T-helper 17 cell (primary cell): Measurements from ENCODE around the gene WAS. TPM values are rescaled to one million over a fixed set of nuclear protein-coding genes. Genes with fewer than 3 reads are reported as not detected.

Experiments used
- ATAC-seq: fragments of 150-1000 bp; cut with Tn5 transposase; 2 replicates; pipeline ENCODE4 v1.10.0; 2021; ENCODE audit warnings: mild to moderate bottlenecking, moderate library complexity
- DNase-seq, 3 donors: peaks; one replicate each; pipeline versions ENCODE4 v3.0.0 to v3.0.0-alpha.2; 2020 to 2021
- H3K9me3 ChIP-seq: one replicate; pipeline ENCODE4 v1.7.0; 2013; ENCODE audit warnings: low read length, mild to moderate bottlenecking; ENCODE audit not compliant: control insufficient read depth, poor library complexity, severe bottlenecking
- H3K27ac Mint-ChIP-seq: one replicate; pipeline ENCODE4 v1.8.0; 2022; ENCODE audit warnings: mild to moderate bottlenecking, moderate library complexity, mixed read lengths
- H3K27me3 Mint-ChIP-seq: one replicate; pipeline ENCODE4 v1.8.0; 2022; ENCODE audit warnings: mixed read lengths
- H3K36me3 Mint-ChIP-seq: one replicate; pipeline ENCODE4 v1.8.0; 2022; ENCODE audit warnings: low read depth, mixed read lengths
- H3K4me1 Mint-ChIP-seq: one replicate; pipeline ENCODE4 v1.8.0; 2022; ENCODE audit warnings: mild to moderate bottlenecking, mixed read lengths
- H3K4me3 Mint-ChIP-seq: one replicate; pipeline ENCODE4 v1.8.0; 2022; ENCODE audit warnings: mild to moderate bottlenecking, moderate library complexity, mixed read lengths
- total RNA-seq, 4 donors: library from RNA in 2 of 4; stranded (reverse) in 2 of 4; gene quantifications; one replicate each; pipeline ENCODE4 v1.2.3 and lab custom pipeline; 2022 to 2026

WAS gene
- total RNA-seq, 2 donors from 2014 or later = 86.0 to 105 TPM

DNA sequence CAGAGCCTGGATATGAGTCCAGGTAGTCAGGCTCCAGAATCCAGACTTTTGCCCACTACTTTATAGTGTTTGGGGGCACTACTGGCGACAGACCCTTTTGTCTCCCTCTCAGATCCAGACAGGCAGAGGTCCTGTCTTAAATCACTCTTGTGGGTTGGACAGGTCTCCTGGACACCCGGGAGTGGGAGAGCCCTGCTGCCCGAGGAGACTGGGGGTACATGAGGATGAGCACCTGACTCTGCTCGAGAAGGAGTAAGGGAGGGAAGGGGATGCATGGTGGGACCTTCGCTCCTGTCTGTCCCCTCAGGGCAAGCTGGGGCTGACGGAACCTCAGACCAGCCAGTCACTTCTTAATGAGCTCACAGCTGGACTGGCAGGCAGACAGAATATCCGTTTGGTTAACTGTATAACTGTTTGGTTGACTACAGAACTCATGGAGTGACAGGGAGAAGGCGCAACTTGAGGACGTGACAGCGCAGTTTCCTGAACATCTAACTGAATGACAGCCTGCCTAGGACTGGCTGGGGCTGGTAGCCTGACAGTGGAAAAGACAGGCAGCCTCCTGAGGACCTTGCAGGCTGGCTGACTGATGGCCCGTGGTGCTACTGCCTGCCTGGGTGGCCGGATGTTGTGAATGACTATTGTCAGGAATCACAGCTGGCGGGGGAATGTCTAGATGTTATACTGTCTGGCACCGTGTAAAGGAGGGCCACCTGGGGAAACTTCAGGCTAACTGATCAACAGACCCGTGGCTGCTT, 11.4 kb downstream of the WAS start:
- peaks cover 2% of the 10 kb centered on the region for H3K36me3 Mint-ChIP-seq
- peaks cover 12% of the 10 kb centered on the region for H3K4me1 Mint-ChIP-seq
- H3K27ac Mint-ChIP-seq = peak overlapping the region; percentile 99
- H3K9me3 ChIP-seq = no peaks in the 10 kb centered on the region
- DNase-seq (no peak), ATAC-seq (no peak)
- no peaks in the 10 kb centered on the region for H3K27me3 Mint-ChIP-seq
- H3K4me3 Mint-ChIP-seq = peak overlapping the region; percentile 94

DNA sequence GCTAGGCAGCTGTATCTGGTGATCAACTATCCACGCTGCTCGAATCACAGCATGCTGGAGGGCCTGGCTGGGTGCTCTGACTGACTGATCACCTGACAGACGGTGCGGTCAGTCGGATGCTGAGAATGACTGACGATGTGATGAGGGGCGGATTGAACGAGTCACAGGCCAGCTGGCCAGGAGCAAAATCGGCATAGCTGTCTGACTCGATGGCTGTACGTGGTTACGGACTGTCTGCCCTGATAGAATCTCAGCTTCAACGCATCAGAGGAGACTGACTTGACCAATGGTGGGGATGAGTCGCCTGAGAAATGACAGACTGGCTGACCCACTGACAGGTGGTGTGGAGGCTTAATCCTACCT, 11.9 kb downstream of the WAS start:
- H3K4me3 Mint-ChIP-seq = peak overlapping the region; percentile 94
- H3K36me3 Mint-ChIP-seq = peaks cover 2% of the 10 kb centered on the region
- no peaks in the 10 kb centered on the region for H3K27me3 Mint-ChIP-seq
- H3K27ac Mint-ChIP-seq = peak overlapping the region; percentile 99
- H3K4me1 Mint-ChIP-seq = peaks cover 12% of the 10 kb centered on the region
- DNase-seq = no peak
- no peak for ATAC-seq
- no peaks in the 10 kb centered on the region for H3K9me3 ChIP-seq

DNA sequence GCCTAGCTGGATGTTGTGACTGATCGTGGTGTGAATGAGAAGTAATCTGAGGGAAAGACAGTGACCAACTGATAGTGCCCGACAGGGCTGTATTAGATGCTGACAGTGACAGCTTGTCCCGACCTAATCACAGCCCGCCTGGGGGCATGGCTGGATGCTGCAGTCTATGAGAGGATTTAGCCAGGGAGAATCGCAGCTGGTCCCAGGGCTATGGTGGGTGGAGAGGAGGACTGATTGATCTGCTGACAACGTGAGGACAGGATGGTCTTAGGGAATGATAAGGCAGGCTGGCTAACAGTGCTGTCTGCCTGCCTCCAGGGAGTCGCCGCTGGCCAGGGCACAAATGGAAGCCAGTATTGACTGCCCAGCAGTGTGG, 12.3 kb downstream of the WAS start:
- Mint-ChIP-seq H3K36me3 (peaks cover 2% of the 10 kb centered on the region), H3K27ac (peak overlapping the region; percentile 99), H3K4me1 (peaks cover 12% of the 10 kb centered on the region), H3K4me3 (peak overlapping the region; percentile 94), H3K27me3 (no peaks in the 10 kb centered on the region)
- ATAC-seq (no peak), DNase-seq (no peak)
- no peaks in the 10 kb centered on the region for H3K9me3 ChIP-seq

DNA sequence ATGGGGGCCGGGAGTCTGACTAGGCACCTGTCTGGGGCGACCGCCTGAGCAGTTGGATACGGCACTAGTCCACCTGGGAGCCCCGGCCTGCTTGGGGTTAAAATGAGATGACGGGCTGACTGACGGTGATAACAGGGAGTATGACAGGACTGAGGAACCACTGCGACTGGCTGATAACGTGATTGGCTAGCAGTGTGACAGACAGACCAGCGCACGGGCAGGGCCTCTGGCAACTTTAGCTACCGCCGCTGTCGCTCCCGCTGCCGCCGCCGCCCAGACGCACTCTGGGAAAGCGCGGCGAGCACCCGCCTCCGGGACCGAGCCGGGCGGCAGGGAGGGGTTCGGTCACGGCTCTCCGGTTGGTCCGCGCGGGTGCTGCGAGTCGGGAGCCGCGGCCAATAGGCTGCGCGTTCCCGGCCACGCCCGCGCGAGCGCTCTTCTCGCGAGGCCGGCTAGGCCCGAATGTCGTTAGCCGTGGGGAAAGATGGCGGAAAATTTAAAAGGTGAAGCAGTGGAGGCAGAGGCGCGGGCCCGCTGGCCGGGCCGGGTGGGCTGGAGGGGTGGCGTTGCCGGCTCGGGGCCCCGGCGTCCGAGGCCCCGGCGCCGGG, 12.8 kb downstream of the WAS start, which contains the start of gene SUV39H1:
TSS of gene SUV39H1 (plus strand) at position 434 of the 608 bp plus-strand sequence. CDS start at position 485, 51 bp downstream.
- peaks cover 12% of the 10 kb centered on the region for H3K4me1 Mint-ChIP-seq
- peak within 1 kb of the TSS; percentile 94 for H3K4me3 Mint-ChIP-seq
- peak; percentile 96 for ATAC-seq

DNA sequence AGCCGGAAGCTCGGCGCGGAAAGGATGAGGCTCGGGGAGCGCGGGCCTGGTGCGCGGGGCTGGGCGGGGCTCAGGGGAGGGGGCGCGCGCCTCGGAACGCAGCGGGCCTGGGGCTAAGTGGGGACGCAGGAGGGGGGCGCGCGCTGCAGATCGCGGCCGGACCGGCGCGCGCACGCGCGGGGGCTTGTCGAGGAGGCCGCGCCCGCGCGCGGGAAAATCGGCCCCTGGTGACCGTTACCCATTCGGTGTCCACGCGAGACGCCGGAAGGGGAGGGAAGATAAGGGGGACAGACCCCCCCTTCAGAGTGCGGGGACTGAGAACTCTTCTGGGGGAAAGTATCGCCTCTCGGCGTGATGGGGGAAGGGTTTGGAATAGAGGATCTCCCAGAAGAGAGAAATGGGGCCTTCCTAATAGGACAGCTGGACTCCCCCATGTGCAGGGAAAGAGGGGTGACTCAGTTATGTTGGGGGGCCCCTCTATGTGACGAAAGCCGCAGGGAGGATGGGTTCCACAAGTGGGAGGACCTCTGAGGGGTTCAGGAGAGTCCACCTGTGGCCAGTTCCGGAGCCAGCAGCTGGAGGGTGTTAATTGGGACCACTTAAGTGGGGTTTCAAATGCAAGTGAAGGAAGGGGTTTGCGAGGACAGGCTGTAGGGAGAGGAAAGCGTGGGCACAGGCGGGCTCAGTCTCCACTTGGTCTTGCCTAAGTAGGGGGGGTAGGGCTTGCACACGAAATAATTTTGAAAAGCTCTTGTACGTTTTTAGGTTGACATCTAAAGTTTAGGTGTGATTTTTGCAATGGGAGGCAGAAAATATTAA, 13.5 kb downstream of the WAS start:
- H3K36me3 Mint-ChIP-seq = peaks cover 2% of the 10 kb centered on the region
- no peaks in the 10 kb centered on the region for H3K27me3 Mint-ChIP-seq
- no peaks in the 10 kb centered on the region for H3K9me3 ChIP-seq
- peak; percentile 0 for ATAC-seq
- peak overlapping the region; percentile 99 for H3K27ac Mint-ChIP-seq
- DNase-seq = no peak
- peak overlapping the region; percentile 94 for H3K4me3 Mint-ChIP-seq
- H3K4me1 Mint-ChIP-seq = peaks cover 12% of the 10 kb centered on the region

More for the DNA sequence above, 12.8 kb downstream of the WAS start, which contains the start of gene SUV39H1:
- peaks cover 2% of the 10 kb centered on the region for H3K36me3 Mint-ChIP-seq
- H3K27me3 Mint-ChIP-seq = no peaks in the 10 kb centered on the region
- DNase-seq = peak; percentile 76 to 81 (median 80)
- H3K27ac Mint-ChIP-seq = peak within 1 kb of the TSS; percentile 99
- H3K9me3 ChIP-seq = no peaks in the 10 kb centered on the region

DNA sequence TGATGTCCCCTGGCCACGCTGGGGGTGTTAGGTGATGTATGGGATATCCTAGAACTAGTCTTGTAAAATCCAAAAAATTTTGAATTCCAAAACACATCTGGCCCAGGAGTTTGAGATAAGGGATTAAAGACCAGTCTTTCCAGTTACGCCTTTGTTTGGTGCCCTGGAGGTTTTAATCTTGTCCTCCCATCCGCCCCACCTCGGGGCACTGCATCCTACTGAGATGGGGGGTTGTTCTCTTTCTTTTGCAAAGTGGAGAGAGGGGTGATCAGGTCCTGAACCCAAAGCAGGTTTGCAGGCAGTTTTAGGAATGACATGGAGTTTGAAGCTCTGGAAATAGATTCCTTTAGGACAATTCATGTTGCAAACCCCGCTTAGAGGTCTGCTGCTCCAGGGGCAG, 14.7 kb downstream of the WAS start:
- H3K27me3 Mint-ChIP-seq = no peaks in the 10 kb centered on the region
- H3K27ac Mint-ChIP-seq = no peak overlapping the region
- DNase-seq (no peak), ATAC-seq (no peak)
- H3K4me3 Mint-ChIP-seq = no peak overlapping the region
- H3K9me3 ChIP-seq = no peaks in the 10 kb centered on the region
- H3K4me1 Mint-ChIP-seq = peaks cover 17% of the 10 kb centered on the region
- peaks cover 2% of the 10 kb centered on the region for H3K36me3 Mint-ChIP-seq

DNA sequence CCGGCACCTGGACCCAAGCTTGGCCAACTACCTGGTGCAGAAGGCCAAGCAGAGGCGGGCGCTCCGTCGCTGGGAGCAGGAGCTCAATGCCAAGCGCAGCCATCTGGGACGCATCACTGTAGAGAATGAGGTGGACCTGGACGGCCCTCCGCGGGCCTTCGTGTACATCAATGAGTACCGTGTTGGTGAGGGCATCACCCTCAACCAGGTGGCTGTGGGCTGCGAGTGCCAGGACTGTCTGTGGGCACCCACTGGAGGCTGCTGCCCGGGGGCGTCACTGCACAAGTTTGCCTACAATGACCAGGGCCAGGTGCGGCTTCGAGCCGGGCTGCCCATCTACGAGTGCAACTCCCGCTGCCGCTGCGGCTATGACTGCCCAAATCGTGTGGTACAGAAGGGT, 16.6 kb downstream of the WAS start:
- H3K27ac Mint-ChIP-seq = no peak overlapping the region
- H3K27me3 Mint-ChIP-seq = no peaks in the 10 kb centered on the region
- peaks cover 2% of the 10 kb centered on the region for H3K36me3 Mint-ChIP-seq
- no peaks in the 10 kb centered on the region for H3K9me3 ChIP-seq
- peaks cover 22% of the 10 kb centered on the region for H3K4me1 Mint-ChIP-seq
- H3K4me3 Mint-ChIP-seq = no peak overlapping the region
- ATAC-seq (no peak), DNase-seq (no peak)

DNA sequence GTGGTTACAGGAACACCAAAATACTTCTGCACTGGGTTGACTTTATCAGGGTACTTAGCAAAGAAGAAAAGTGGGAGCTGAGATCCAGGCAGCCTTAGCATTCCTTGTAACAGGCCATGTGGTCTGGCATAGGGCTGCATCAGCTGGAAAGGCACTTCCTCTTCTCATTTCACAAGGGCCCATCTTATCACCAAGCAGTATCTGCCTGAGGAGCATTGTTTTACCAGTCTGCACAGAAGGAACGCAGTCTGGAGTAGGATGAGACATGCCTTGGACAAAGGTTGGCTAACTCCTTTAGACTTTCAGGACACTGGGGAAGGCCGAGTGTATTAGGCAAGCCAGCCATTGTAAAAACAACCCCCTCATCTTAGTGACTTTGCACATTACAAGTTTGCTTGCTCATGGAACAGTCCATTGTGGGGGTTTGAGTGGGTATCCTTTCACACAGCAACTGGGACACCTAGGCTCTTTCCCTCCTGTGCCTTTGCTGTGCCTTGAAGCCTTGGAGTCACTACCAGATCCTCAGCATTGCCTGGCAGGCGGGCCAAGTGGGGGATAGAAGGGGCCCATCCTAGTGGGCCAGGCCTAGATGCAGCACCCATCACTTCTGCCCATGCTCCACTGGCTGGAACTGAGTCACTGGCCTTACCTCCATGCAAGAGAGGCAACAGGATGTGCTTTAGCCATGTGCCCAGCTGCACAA, 17.5 kb downstream of the WAS start:
- DNase-seq (no peak), ATAC-seq (no peak)
- H3K27ac Mint-ChIP-seq = no peak overlapping the region

DNA sequence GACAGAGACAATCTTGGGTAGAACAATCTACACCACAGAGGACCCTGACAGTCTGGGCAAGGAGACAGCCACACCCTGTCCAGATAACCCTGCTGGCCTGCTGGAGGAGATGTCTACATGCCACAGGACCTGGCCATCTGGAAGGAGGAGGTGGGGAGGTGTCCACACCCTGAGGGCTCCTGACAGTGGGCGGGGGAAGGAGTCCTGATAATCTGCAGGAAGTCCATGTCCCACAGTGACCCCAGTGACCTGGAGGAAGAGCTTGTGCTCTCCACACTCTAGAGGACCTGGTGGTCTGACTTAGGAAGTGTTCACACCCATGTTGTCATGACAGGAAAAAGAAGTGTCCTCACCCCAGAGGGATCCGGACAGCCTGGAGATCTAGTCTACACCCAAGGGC, 18.4 kb downstream of the WAS start:
- Mint-ChIP-seq H3K27ac (no peak overlapping the region), H3K27me3 (no peaks in the 10 kb centered on the region), H3K4me3 (no peak overlapping the region), H3K36me3 (no peaks in the 10 kb centered on the region), H3K4me1 (peaks cover 20% of the 10 kb centered on the region)
- no peaks in the 10 kb centered on the region for H3K9me3 ChIP-seq
- DNase-seq = no peak
- no peak for ATAC-seq

More for the DNA sequence above, 17.5 kb downstream of the WAS start:
- H3K4me3 Mint-ChIP-seq = no peak overlapping the region
- peaks cover 22% of the 10 kb centered on the region for H3K4me1 Mint-ChIP-seq
- H3K9me3 ChIP-seq = no peaks in the 10 kb centered on the region
- H3K27me3 Mint-ChIP-seq = no peaks in the 10 kb centered on the region
- H3K36me3 Mint-ChIP-seq = peaks cover 2% of the 10 kb centered on the region

DNA sequence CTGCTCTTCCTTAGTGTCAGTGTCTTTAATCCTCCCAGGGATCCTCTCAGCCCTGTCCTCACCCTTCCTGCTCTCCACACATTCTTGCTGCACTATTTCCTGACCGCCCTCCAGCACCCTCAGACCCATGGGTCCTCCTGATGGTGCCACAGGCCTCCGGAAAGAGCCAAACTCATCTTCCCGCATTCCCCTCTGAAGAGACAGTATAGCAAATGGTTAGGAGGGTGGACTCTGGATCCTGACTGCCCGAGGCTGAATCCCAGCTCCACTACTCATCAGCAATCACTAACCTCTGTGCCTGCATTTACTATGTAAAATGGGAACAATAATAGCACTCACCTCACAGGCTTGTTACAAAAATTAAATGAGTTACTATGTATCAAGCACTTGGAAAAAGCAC, 19.1 kb downstream of the WAS start:
- Mint-ChIP-seq H3K4me3 (no peak overlapping the region), H3K27ac (no peak overlapping the region), H3K27me3 (no peaks in the 10 kb centered on the region), H3K36me3 (no peaks in the 10 kb centered on the region), H3K4me1 (peaks cover 17% of the 10 kb centered on the region)
- no peaks in the 10 kb centered on the region for H3K9me3 ChIP-seq
- DNase-seq (no peak), ATAC-seq (no peak)

DNA sequence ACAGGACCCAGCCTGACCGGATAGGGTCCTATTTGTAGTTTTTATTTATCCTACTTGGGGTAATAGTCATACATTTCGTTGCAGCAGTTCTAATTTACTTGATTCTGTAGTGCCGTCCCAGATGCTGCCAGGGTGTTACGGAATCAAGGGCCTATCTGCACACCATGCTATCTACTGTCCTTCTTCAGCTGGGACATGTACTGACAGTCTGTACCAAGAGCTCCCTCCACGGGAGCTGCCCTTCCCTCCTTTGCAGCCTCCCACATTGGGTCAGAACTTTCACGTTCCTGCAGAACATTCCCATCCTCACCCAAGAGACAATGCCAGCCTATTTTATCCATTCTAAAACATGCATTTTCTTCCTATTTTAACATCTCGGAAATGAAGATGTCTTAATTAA, 19.6 kb downstream of the WAS start:
- H3K4me1 Mint-ChIP-seq = peaks cover 17% of the 10 kb centered on the region

DNA sequence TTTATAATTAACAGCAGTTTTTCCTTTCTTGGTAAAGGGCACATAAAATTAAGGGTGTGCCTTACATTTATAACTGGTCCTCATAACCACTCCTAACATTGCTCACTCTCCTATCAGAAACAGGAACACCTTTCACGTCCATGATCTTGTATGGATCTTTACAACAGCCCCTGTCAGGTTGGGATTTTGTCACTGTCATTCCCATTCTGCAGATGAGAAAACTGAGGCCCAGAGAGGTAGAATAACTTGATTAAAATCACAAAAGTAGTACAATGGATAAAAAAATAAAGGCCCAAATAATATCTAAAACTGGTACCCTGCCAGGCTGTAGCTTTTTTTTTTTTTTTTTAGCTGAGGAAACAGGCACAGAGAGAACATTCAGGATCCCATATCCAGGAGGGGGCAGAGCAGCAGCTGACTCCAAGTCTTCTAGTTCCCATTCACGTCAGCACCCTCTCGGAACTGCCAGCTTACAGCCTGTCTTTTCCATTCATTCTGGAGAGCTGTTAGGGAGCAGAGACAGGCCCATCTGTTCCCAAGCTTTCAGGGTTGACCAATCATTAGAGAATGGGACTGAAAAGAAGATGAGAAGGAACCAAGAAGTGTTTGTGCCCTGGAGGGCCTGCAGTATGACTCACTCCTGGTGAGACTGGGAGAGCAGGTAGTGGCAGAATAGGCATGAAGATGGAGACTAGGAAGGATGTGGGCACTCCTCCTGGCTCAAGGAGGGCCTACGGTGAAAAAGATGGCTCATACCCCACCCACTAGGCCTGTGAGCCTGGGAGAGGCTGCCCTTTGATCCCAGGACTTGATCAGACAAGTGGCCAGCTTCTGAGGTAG, 20.3 kb downstream of the WAS start:
- peak overlapping the region; percentile 70 for H3K27ac Mint-ChIP-seq

More for the DNA sequence above, 19.6 kb downstream of the WAS start:
- ATAC-seq = no peak
- Mint-ChIP-seq H3K36me3 (no peaks in the 10 kb centered on the region), H3K27me3 (no peaks in the 10 kb centered on the region), H3K4me3 (no peak overlapping the region), H3K27ac (peak overlapping the region; percentile 70)
- no peak for DNase-seq
- no peaks in the 10 kb centered on the region for H3K9me3 ChIP-seq

More for the DNA sequence above, 20.3 kb downstream of the WAS start:
- Mint-ChIP-seq H3K4me1 (peaks cover 17% of the 10 kb centered on the region), H3K4me3 (no peak overlapping the region), H3K27me3 (no peaks in the 10 kb centered on the region), H3K36me3 (no peaks in the 10 kb centered on the region)
- no peak for DNase-seq
- no peaks in the 10 kb centered on the region for H3K9me3 ChIP-seq
- no peak for ATAC-seq
